Karpas-422 (cell line): Measurements from ENCODE around the gene CSF2. TPM values are rescaled to one million over a fixed set of nuclear protein-coding genes. Genes with fewer than 3 reads are reported as not detected.

Experiments
- DNase-seq: peaks from one replicate; pipeline ENCODE4 v3.0.0-alpha.2; 2015
- H2AFZ ChIP-seq: fragments of 200-600 bp; sonication (generic); 2 replicates; pipeline ENCODE4 v1.6.1; 2014; ENCODE audit warnings: antibody characterized with exemption, low read length, mixed read lengths
- H3K27ac ChIP-seq: fragments of 200-600 bp; sonication (generic); 2 replicates; pipeline ENCODE4 v1.5.1; 2014; ENCODE audit warnings: mild to moderate bottlenecking, low read length, moderate library complexity
- H3K27me3 ChIP-seq: fragments of 200-600 bp; sonication (generic); 2 replicates; pipeline ENCODE4 v1.6.1; 2014; ENCODE audit warnings: low read length, mixed read lengths
- H3K36me3 ChIP-seq: fragments of 200-600 bp; sonication (generic); 2 replicates; pipeline ENCODE4 v1.6.1; 2014; ENCODE audit warnings: low read length, mixed read lengths; ENCODE audit not compliant: insufficient read depth
- H3K4me1 ChIP-seq: fragments of 200-600 bp; sonication (generic); 2 replicates; pipeline ENCODE4 v1.6.1; 2014; ENCODE audit warnings: mild to moderate bottlenecking, low read length, mixed read lengths
- H3K4me2 ChIP-seq: fragments of 200-600 bp; sonication (generic); 2 replicates; pipeline ENCODE4 v1.6.1; 2014; ENCODE audit warnings: low read length, low read depth, mild to moderate bottlenecking; ENCODE audit not compliant: poor library complexity, severe bottlenecking
- H3K4me3 ChIP-seq: fragments of 200-600 bp; sonication (generic); 2 replicates; pipeline ENCODE4 v1.5.1; 2014; ENCODE audit warnings: mild to moderate bottlenecking, antibody characterized with exemption, low read length, mixed read lengths
- H3K79me2 ChIP-seq: fragments of 200-600 bp; sonication (generic); 2 replicates; pipeline ENCODE4 v1.6.1; 2014; ENCODE audit warnings: mild to moderate bottlenecking, low read length, mixed read lengths
- H3K9ac ChIP-seq: fragments of 200-600 bp; sonication (generic); 2 replicates; pipeline ENCODE4 v1.6.0; 2014; ENCODE audit warnings: low read length
- H3K9me2 ChIP-seq: fragments of 200-600 bp; sonication (generic), shearing (Covaris generic); replicated peaks from 2 replicates; pipeline ENCODE4 v1.6.0; 2014; ENCODE audit warnings: mild to moderate bottlenecking, low read length, moderate library complexity; ENCODE audit not compliant: insufficient read depth
- H3K9me3 ChIP-seq: fragments of 300-700, 200-600 bp; sonication (generic); 2 replicates; pipeline ENCODE4 v1.6.1; 2014; ENCODE audit warnings: low read length, mixed read lengths
- H4K20me1 ChIP-seq: fragments of 200-600 bp; sonication (generic); 2 replicates; pipeline ENCODE4 v1.6.1; 2014; ENCODE audit warnings: mild to moderate bottlenecking, antibody characterized with exemption, low read length, low read depth; ENCODE audit not compliant: insufficient read depth
- total RNA-seq: library from RNA; depleted of rRNA; stranded (reverse); fragments of >200 nt; shearing (Covaris generic); gene quantifications from 2 replicates; pipeline ENCODE4 v1.2.3, GENCODE V29; 2014; ENCODE audit warnings: low replicate concordance

The CSF2 gene
- total RNA-seq, 1 experiment from 2014 or later, result not detected

DNA sequence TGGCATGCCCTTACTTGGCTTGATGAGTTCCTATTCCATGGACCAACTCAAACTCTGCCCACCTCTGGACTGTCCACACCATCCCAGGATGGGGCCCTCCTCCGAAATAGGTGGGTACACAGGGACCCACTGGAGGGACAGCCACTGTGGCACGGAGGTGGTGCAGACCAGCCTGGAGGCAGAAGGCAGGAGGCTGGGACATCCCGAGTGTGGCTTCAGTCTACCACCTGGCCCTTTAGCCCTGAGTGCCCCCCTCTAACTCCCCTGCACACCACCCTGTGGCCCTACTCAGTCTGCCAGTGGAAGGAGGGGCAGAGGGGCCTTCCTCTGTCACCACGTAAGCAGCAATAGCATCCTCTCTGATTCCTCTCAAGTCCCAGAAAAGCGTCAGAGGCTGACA, 9.4 kb upstream of the CSF2 start:
- Histone ChIP-seq H3K9me3 (no peaks in the 10 kb centered on the region), H3K4me3 (no peak overlapping the region), H2AFZ (no peak overlapping the region), H3K4me2 (no peak overlapping the region), H3K9ac (no peak overlapping the region), H4K20me1 (no peaks in the 10 kb centered on the region; the same call in none of the 2 replicates), H3K27ac (no peak overlapping the region), H3K4me1 (no peaks in the 10 kb centered on the region), H3K79me2 (no peaks in the 10 kb centered on the region), H3K27me3 (no peaks in the 10 kb centered on the region), H3K9me2 (no peaks in the 10 kb centered on the region), H3K36me3 (no peaks in the 10 kb centered on the region)
- DNase-seq, result no peak

DNA sequence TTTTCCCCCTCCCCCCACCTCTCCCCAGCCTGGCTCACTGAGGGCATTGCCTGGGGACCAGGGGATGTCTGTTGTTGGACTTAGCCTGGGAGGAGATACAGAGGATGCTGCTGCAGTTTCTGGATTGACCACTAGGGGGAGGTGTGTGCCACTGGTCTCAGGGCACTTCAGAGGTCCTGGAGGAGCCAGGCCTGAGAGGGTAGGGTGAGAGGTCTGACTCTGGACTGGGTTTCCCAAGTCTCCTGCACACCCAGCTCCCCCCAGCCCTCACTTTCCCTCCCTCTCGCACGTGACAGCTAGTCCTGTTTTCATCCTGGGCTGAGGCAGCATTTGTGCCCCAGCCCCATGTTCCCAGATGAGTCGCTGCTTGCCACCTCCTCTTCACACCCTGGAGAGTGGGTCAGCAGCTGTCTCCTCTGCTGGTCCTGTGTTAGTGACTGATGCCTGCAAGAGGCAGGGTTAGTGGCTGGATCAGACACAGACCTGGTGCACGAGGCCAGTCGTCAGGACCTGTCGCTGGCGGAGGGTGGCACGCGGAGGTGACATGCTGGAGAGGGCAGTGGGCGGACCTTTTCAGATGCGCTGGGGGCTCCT, 8.8 kb upstream of the CSF2 start:
- Histone ChIP-seq H3K9me3 (no peaks in the 10 kb centered on the region), H3K4me1 (no peaks in the 10 kb centered on the region), H3K79me2 (no peaks in the 10 kb centered on the region), H3K27me3 (no peaks in the 10 kb centered on the region), H3K9ac (no peak overlapping the region), H3K27ac (no peak overlapping the region), H3K4me2 (no peak overlapping the region), H3K9me2 (no peaks in the 10 kb centered on the region), H2AFZ (no peak overlapping the region), H3K4me3 (no peak overlapping the region), H3K36me3 (no peaks in the 10 kb centered on the region), H4K20me1 (no peaks in the 10 kb centered on the region; the same call in none of the 2 replicates)
- DNase-seq, result peak; percentile 92

DNA sequence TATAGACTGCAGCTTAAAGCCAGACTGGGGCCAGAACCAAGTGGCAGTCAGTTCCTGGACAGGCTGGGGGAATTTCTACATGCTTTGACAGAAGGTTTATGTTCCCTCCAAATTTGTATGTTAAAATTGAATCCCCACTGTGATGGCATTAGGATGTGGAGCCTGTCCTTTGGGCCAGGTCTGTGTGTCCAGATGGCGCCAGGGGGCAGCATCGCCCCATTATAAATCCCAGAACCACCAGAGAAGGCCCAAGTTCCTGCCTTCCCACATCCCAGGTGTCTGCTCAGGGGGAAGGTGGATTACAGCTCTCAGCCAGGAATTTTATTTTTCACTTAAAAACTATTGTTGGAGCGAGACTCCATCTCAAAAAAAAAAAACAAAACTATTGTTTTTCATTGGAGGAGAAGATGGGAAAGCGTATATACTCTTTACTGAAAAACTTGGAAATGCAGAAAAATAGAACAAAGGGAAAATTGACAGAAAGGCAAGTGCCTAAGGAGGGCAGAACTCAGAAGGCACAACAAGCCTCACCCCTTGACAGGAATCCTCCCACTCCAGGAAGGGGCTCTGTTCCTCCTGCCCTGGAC, 8.1 kb upstream of the CSF2 start:
- Histone ChIP-seq H3K9ac (no peak overlapping the region), H3K27me3 (no peaks in the 10 kb centered on the region), H2AFZ (no peak overlapping the region), H3K4me2 (no peak overlapping the region), H3K27ac (no peak overlapping the region), H3K9me3 (no peaks in the 10 kb centered on the region), H3K36me3 (no peaks in the 10 kb centered on the region), H3K4me3 (no peak overlapping the region), H3K9me2 (no peaks in the 10 kb centered on the region), H3K4me1 (no peaks in the 10 kb centered on the region), H3K79me2 (no peaks in the 10 kb centered on the region), H4K20me1 (no peaks in the 10 kb centered on the region; the same call in none of the 2 replicates)
- peak; percentile 72 for DNase-seq

DNA sequence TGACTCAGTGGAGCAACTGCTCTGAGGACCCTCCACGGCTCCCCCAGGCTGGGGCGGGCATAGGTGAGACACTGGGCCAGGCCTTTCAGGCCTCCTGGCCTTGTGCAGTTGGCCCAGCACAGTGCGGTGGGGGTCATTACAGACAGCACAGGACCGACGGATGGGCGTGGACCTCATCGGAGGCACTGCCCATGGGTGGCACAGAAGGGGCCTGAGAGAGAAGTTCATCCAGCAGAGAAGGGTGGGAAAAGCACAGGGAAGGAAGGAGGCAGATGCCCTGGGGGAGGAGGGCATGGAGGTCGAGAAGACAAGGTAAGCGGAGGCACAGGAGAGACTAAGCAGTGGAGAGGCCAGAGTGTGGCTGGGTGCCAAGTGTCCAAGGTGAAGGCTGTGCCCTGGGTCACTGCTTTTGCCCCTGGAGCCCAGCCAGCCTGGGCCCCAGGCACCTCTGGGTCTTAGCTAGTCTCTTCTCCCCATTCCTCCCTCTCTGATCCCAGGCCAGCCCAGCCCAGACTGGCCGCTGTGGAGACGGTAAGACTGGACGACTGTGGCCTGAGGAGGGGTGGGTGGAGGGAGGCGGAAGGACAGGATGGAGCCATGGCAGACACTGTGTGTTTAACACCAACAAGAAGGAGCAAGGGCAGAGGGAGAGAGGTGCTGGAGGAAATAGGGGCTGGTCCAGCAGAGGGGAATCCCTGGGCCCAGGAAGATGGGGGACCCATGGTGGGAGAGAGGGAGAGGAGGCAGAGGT, 7.5 kb upstream of the CSF2 start:
- Histone ChIP-seq H3K9me2 (no peaks in the 10 kb centered on the region), H3K36me3 (no peaks in the 10 kb centered on the region), H3K79me2 (no peaks in the 10 kb centered on the region), H3K4me3 (no peak overlapping the region), H2AFZ (no peak overlapping the region), H3K27ac (no peak overlapping the region), H3K9ac (no peak overlapping the region), H3K27me3 (no peaks in the 10 kb centered on the region), H4K20me1 (no peaks in the 10 kb centered on the region; the same call in none of the 2 replicates), H3K4me1 (no peaks in the 10 kb centered on the region), H3K4me2 (no peak overlapping the region), H3K9me3 (no peaks in the 10 kb centered on the region)
- DNase-seq, result no peak

DNA sequence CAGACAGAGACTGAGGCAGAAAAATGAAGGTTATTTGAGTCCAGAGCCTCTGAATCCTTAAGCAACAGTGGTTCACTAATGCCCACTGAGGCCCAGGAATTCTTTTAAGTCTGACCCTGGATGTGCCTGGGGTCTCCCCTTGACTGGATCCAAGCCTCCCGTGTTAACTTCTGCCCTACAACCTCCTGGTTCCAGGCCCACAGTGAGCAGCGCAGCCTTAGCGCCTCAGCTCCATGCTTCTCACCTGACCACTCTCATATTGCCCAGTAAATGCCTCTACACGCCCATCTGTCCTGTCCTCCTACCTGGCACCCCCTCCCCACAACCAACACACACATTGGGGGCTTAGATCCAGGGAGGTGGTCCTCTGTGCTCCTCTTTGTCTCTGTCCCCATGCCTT, 6.7 kb upstream of the CSF2 start:
- Histone ChIP-seq H3K9me2 (no peaks in the 10 kb centered on the region), H3K4me3 (no peak overlapping the region), H3K79me2 (no peaks in the 10 kb centered on the region), H3K4me1 (no peaks in the 10 kb centered on the region), H3K9ac (no peak overlapping the region), H2AFZ (no peak overlapping the region), H4K20me1 (no peaks in the 10 kb centered on the region; the same call in none of the 2 replicates), H3K36me3 (no peaks in the 10 kb centered on the region), H3K27ac (no peak overlapping the region), H3K9me3 (no peaks in the 10 kb centered on the region), H3K4me2 (no peak overlapping the region), H3K27me3 (no peaks in the 10 kb centered on the region)
- DNase-seq, result no peak

DNA sequence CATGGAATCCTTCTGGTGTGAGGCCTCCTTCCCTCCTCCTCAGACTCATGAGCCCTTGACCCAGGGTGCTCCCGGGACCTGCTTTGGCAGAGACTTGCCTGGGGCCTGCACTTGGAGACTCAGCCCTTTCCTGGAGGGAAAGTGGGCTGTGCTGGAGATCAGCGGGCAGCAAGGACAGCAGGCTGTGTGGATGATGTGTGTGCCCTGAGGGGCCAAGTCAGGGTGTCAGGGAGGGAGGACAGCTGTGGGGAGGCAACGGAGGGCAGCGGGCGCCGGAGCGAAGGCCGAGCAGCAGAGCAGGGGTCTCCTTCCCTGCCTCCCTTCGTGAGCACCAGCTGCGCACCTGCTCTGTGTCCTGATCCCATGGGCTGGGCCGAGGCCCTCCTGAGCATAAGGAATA, 6.1 kb upstream of the CSF2 start:
- H3K4me1 ChIP-seq, result no peaks in the 10 kb centered on the region
- H2AFZ ChIP-seq, result no peak overlapping the region
- no peaks in the 10 kb centered on the region for H3K9me2 ChIP-seq
- H3K9me3 ChIP-seq, result no peaks in the 10 kb centered on the region
- no peaks in the 10 kb centered on the region for H3K79me2 ChIP-seq
- no peak overlapping the region for H3K4me3 ChIP-seq
- no peak overlapping the region for H3K4me2 ChIP-seq
- no peak overlapping the region for H3K27ac ChIP-seq
- no peak overlapping the region for H3K9ac ChIP-seq
- H4K20me1 ChIP-seq, result no peaks in the 10 kb centered on the region; the same call in none of the 2 replicates
- DNase-seq, result no peak
- H3K27me3 ChIP-seq, result no peaks in the 10 kb centered on the region
- no peaks in the 10 kb centered on the region for H3K36me3 ChIP-seq

DNA sequence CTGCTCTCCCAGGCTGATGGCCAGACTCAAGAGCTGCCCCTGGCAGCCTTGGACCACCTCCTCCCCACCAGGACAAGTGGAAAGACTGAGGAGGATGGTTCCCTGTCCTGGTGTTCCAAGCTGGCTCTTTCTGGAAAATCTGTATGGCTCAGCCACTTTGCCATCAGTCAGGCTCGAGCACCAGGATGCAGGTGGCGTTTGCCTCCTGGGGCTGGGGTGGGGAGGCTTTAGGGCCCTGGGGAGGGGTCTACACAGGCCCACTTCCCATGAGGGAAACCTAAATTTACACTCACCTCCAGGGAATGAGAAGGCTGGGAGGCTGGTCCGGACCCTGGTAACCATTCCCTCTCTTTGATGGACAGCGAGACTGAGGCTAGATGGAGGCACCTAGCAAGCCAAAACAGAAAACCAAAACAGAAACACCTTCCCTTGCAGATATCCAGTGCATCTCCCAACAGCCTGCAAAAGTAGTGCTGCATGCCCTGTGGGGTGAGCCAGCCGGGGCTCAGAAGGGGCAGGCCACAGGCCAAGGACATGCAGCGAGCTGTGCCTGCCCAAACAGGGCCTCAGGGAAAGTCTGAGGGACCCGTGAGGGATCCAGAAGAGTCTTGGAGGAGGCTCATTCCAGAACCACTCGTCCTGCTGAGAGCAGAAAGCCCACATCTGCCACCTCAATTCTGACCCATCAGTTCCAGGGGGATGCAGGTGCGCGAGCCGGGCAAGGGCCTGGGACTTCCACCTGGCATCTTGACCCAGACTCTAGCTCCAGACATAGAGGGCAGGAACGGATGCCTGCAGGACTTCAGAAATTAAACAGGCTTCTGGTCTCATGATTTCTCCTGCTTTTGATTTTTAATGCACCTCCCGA, 5.4 kb upstream of the CSF2 start:
- no peaks in the 10 kb centered on the region for H3K27me3 ChIP-seq
- no peak overlapping the region for H3K27ac ChIP-seq
- H3K9me2 ChIP-seq, result no peaks in the 10 kb centered on the region
- H3K4me2 ChIP-seq, result no peak overlapping the region
- no peaks in the 10 kb centered on the region for H3K4me1 ChIP-seq
- no peaks in the 10 kb centered on the region for H3K9me3 ChIP-seq
- no peak overlapping the region for H3K9ac ChIP-seq
- H3K79me2 ChIP-seq, result no peaks in the 10 kb centered on the region
- no peaks in the 10 kb centered on the region; the same call in none of the 2 replicates for H4K20me1 ChIP-seq
- no peak overlapping the region for H3K4me3 ChIP-seq
- DNase-seq, result no peak
- H2AFZ ChIP-seq, result no peak overlapping the region
- H3K36me3 ChIP-seq, result no peaks in the 10 kb centered on the region

DNA sequence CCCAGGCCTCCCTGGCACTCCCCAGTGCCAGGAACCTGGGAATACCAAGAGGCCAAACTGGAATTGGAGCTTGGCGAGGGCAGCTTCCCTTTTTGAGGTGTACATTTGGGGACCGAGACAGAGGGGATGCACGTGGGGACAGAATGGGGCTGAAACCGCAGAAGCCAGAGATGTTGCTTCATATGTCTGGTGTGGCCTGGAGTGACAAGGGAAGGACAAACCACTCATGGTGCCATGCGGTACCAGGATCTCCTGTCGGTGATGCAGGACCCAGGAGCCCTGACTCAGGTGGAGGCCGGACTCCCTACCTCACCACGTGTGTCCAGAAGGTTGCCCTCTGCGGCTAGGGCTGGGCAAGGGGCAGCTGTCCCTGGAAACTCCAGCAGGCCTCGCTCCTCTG, 4.0 kb upstream of the CSF2 start:
- no peaks in the 10 kb centered on the region for H3K9me3 ChIP-seq
- no peak overlapping the region for H3K4me2 ChIP-seq
- H2AFZ ChIP-seq, result no peak overlapping the region
- no peak overlapping the region for H3K27ac ChIP-seq
- H3K4me3 ChIP-seq, result no peak overlapping the region
- no peaks in the 10 kb centered on the region; the same call in 1 of the 2 replicates for H4K20me1 ChIP-seq
- no peak for DNase-seq
- H3K9me2 ChIP-seq, result no peaks in the 10 kb centered on the region
- no peaks in the 10 kb centered on the region for H3K27me3 ChIP-seq
- H3K36me3 ChIP-seq, result no peaks in the 10 kb centered on the region
- H3K4me1 ChIP-seq, result no peaks in the 10 kb centered on the region
- no peak overlapping the region for H3K9ac ChIP-seq
- no peaks in the 10 kb centered on the region for H3K79me2 ChIP-seq
